HEK293 (cell line): Measurements from ENCODE around the gene NKD1.

Source experiments
- CTCF ChIA-PET: fragments of 350-600 bp; formaldehyde crosslinking; extraction: SDS; loops from one replicate; lab custom pipeline; 2021; ENCODE audit warnings: antibody characterized with exemption; lab: Yijun Ruan, JAX
- POLR2A ChIA-PET: fragments of 300-600 bp; formaldehyde crosslinking; extraction: SDS; loops from one replicate; lab custom pipeline; 2020; ENCODE audit warnings: antibody characterized with exemption, inconsistent platforms; lab: Yijun Ruan, JAX
- H3K27ac ChIP-seq: fragments of 200-500 bp; sonication (Bioruptor generic); 2 replicates; pipeline ENCODE4 v1.5.1; 2014; ENCODE audit warnings: low read depth, low read length, control low read depth, inconsistent platforms; ENCODE audit errors: extremely low read depth
- H3K36me3 ChIP-seq, 2 experiments: fragments of 200-500 bp in 1 of 2; sonication (Bioruptor generic) in 1 of 2; 1 replicate in 1 of 2; 2 replicates in 1 of 2; pipeline ENCODE4 v1.5.1; 2014 to 2017; ENCODE audit warnings: inconsistent platforms in 2 of 2, low read length in 2 of 2; ENCODE audit not compliant: control insufficient read depth in 2 of 2, insufficient read depth in 1 of 2
- H3K4me1 ChIP-seq: fragments of 200-500 bp; sonication (Bioruptor generic); 2 replicates; pipeline ENCODE4 v1.5.1; 2014; ENCODE audit warnings: mild to moderate bottlenecking, low read length, inconsistent platforms; ENCODE audit not compliant: control insufficient read depth, insufficient read depth
- H3K4me3 ChIP-seq: 2 replicates; pipeline ENCODE4 v1.5.1; 2011; ENCODE audit warnings: low read depth, mild to moderate bottlenecking, control low read depth, low read length, moderate library complexity
- H3K9me3 ChIP-seq: fragments of 200-500 bp; sonication (Bioruptor generic); 2 replicates; pipeline ENCODE4 v1.5.1; 2014; ENCODE audit warnings: low read depth, low read length, inconsistent platforms; ENCODE audit not compliant: control insufficient read depth, insufficient read depth
- GLIS2 ChIP-seq: fragments of 450-650 bp; formaldehyde crosslinking; IDR thresholded peaks from 2 replicates; pipeline ENCODE4 v1.5.1; 2016; ENCODE audit warnings: missing biosample characterization, missing genetic modification characterization
- INSM2 ChIP-seq: fragments of 450-650 bp; formaldehyde crosslinking; IDR thresholded peaks from 2 replicates; pipeline ENCODE4 v1.5.1; 2016; ENCODE audit warnings: missing biosample characterization, missing genetic modification characterization
- KLF1 ChIP-seq: fragments of 450-650 bp; formaldehyde crosslinking; IDR thresholded peaks from 2 replicates; pipeline ENCODE4 v1.5.1; 2016; ENCODE audit warnings: missing biosample characterization, missing genetic modification characterization
- KLF16 ChIP-seq: fragments of 450-650 bp; formaldehyde crosslinking; IDR thresholded peaks from 2 replicates; pipeline ENCODE4 v1.5.1; 2017; ENCODE audit warnings: missing biosample characterization, missing genetic modification characterization
- OSR2 ChIP-seq: fragments of 450-650 bp; formaldehyde crosslinking; IDR thresholded peaks from 2 replicates; pipeline ENCODE4 v1.5.1; 2016; ENCODE audit warnings: missing biosample characterization, missing genetic modification characterization
- PATZ1 ChIP-seq: fragments of 450-650 bp; formaldehyde crosslinking; IDR thresholded peaks from 2 replicates; pipeline ENCODE4 v1.5.1; 2016; ENCODE audit warnings: missing biosample characterization, missing genetic modification characterization
- PRDM2 ChIP-seq: fragments of 450-650 bp; formaldehyde crosslinking; IDR thresholded peaks from 2 replicates; pipeline ENCODE4 v1.5.1; 2016; ENCODE audit warnings: missing biosample characterization, missing genetic modification characterization, borderline replicate concordance
- ZBTB7A ChIP-seq: fragments of 450-650 bp; formaldehyde crosslinking; IDR thresholded peaks from 2 replicates; pipeline ENCODE4 v1.5.1; 2016; ENCODE audit warnings: low read depth, missing biosample characterization, missing genetic modification characterization
- ZBTB8A ChIP-seq: fragments of 450-650 bp; formaldehyde crosslinking; IDR thresholded peaks from 2 replicates; pipeline ENCODE4 v1.5.1; 2016; ENCODE audit warnings: missing biosample characterization, missing genetic modification characterization
- ZNF23 ChIP-seq: fragments of 450-650 bp; formaldehyde crosslinking; IDR thresholded peaks from 2 replicates; pipeline ENCODE4 v1.5.1; 2016; ENCODE audit warnings: missing biosample characterization, missing genetic modification characterization, borderline replicate concordance
- ZNF292 ChIP-seq: fragments of 450-650 bp; formaldehyde crosslinking; IDR thresholded peaks from 2 replicates; pipeline ENCODE4 v1.5.1; 2016; ENCODE audit warnings: low read depth, missing biosample characterization, missing genetic modification characterization, borderline replicate concordance
- ZNF302 ChIP-seq: fragments of 450-650 bp; formaldehyde crosslinking; IDR thresholded peaks from 2 replicates; pipeline ENCODE4 v1.5.1; 2016; ENCODE audit warnings: missing biosample characterization, missing genetic modification characterization, low read depth
- ZNF366 ChIP-seq: fragments of 450-650 bp; formaldehyde crosslinking; conservative IDR thresholded peaks from 2 replicates; pipeline ENCODE4 v1.5.1; 2016; ENCODE audit warnings: missing biosample characterization, missing genetic modification characterization
- ZNF433 ChIP-seq: fragments of 450-650 bp; formaldehyde crosslinking; IDR thresholded peaks from 2 replicates; pipeline ENCODE4 v1.5.1; 2016; ENCODE audit warnings: missing biosample characterization, missing genetic modification characterization, low read depth
- ZNF473 ChIP-seq: fragments of 450-650 bp; formaldehyde crosslinking; IDR thresholded peaks from 2 replicates; pipeline ENCODE4 v1.5.1; 2017; ENCODE audit warnings: missing biosample characterization, missing genetic modification characterization
- ZNF48 ChIP-seq: fragments of 450-650 bp; formaldehyde crosslinking; IDR thresholded peaks from 2 replicates; pipeline ENCODE4 v1.5.1; 2016; ENCODE audit warnings: missing biosample characterization, missing genetic modification characterization
- ZNF596 ChIP-seq: fragments of 450-650 bp; IDR thresholded peaks from 2 replicates; pipeline ENCODE4 v1.5.0; 2018; ENCODE audit warnings: missing biosample characterization, mild to moderate bottlenecking, missing genetic modification characterization, moderate library complexity
- ZNF623 ChIP-seq: fragments of 450-650 bp; formaldehyde crosslinking; IDR thresholded peaks from 2 replicates; pipeline ENCODE4 v1.5.1; 2016; ENCODE audit warnings: missing biosample characterization, missing genetic modification characterization
- ZNF76 ChIP-seq: fragments of 450-650 bp; formaldehyde crosslinking; IDR thresholded peaks from 2 replicates; pipeline ENCODE4; 2016; ENCODE audit warnings: low read depth, missing biosample characterization, missing genetic modification characterization, borderline replicate concordance
- ZNF777 ChIP-seq: fragments of 450-650 bp; formaldehyde crosslinking; IDR thresholded peaks from 2 replicates; pipeline ENCODE4 v1.5.1; 2017; ENCODE audit warnings: missing biosample characterization, missing genetic modification characterization, borderline replicate concordance
- ZNF843 ChIP-seq: fragments of 450-650 bp; formaldehyde crosslinking; IDR thresholded peaks from 2 replicates; pipeline ENCODE4 v1.5.1; 2016; ENCODE audit warnings: missing biosample characterization, missing genetic modification characterization
- ZSCAN30 ChIP-seq: fragments of 450-650 bp; IDR thresholded peaks from 2 replicates; pipeline ENCODE4 v1.5.1; 2018; ENCODE audit warnings: missing biosample characterization, mild to moderate bottlenecking, missing genetic modification characterization, moderate library complexity
- TF ChIP-seq, protein P1 (sequence below): fragments of 450-650 bp; formaldehyde crosslinking; IDR thresholded peaks from 2 replicates; pipeline ENCODE4 v1.5.1; 2016; ENCODE audit warnings: missing biosample characterization, missing genetic modification characterization
- TF ChIP-seq, protein P2 (sequence below): fragments of 450-650 bp; formaldehyde crosslinking; IDR thresholded peaks from 2 replicates; pipeline ENCODE4 v1.5.1; 2017; ENCODE audit warnings: missing biosample characterization, missing genetic modification characterization

The NKD1 gene

DNA sequence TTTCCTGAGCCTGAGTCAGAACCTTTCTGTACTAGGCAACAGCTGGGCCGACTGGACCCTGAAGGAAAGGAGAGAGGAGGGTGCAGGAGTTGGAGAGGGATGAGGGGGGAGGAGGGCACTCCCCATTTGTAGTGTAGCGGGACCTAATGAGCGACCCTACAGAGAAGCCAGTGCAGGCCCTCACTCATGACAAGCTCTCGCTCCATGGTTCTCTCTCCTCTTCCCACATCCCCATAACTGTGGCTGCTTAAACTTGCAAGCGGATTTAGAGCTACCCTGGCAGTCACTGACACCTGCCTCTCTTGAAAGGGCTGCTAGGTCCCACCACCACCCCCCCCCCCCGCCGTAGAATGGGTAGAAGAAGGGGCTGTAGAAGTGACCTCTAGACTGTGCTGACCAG is 14.5 kb downstream of the NKD1 start:
- CTCF ChIA-PET = interaction anchor here (0.6 kb wide), 1 partner anchor 503 kb away, joined by 4 read pairs; no protein-coding TSS in a partner anchor
- no peak overlapping the region for H3K27ac ChIP-seq
- no peak for TF ChIP-seq ZNF366
- no peak for TF ChIP-seq ZNF623 (tag by site-specific recombination)
- TF ChIP-seq KLF16 (tag by site-specific recombination) = no peak
- TF ChIP-seq ZSCAN30 = no peak
- no peak for TF ChIP-seq PRDM2 (tag by site-specific recombination)
- TF ChIP-seq ZBTB8A (tag by site-specific recombination) = no peak
- no peak for TF ChIP-seq ZNF843 (tag by site-specific recombination)
- TF ChIP-seq GLIS2 (tag by site-specific recombination) = no peak
- TF ChIP-seq, all 188 proteins: peak for 0
- peaks cover 0 to 7% of the 10 kb centered on the region in 2 experiments; a peak in 1 of 3 replicates for H3K36me3 ChIP-seq
- no peaks in the 10 kb centered on the region for H3K9me3 ChIP-seq
- no peak overlapping the region for H3K4me3 ChIP-seq
- no peaks in the 10 kb centered on the region for H3K4me1 ChIP-seq
- POLR2A ChIA-PET = no interaction called here

DNA sequence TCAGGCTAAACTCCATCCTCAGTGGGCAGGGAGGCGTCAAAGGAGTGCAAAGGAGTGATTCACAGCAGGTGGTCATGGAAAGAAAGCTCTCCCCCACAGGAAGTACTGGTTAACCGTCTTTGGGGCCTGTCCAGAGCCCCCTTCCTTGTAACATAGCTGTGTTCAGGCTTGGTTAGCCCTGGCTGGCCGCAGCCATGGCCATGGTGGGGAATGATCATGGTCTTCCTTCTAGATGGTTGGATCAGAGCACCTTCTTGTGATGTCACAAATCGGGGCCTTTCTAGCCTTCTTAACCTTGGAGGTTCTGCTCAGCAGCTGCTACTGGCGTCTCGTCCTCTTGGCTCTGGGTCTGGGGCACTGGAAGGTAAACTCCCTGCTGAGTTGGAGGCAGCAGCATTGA is 15.8 kb downstream of the NKD1 start:
- Histone ChIP-seq H3K4me1 (no peaks in the 10 kb centered on the region), H3K27ac (no peak overlapping the region), H3K36me3 (peaks cover 0 to 7% of the 10 kb centered on the region in 2 experiments; a peak in 1 of 3 replicates)
- TF ChIP-seq, protein P1, sequence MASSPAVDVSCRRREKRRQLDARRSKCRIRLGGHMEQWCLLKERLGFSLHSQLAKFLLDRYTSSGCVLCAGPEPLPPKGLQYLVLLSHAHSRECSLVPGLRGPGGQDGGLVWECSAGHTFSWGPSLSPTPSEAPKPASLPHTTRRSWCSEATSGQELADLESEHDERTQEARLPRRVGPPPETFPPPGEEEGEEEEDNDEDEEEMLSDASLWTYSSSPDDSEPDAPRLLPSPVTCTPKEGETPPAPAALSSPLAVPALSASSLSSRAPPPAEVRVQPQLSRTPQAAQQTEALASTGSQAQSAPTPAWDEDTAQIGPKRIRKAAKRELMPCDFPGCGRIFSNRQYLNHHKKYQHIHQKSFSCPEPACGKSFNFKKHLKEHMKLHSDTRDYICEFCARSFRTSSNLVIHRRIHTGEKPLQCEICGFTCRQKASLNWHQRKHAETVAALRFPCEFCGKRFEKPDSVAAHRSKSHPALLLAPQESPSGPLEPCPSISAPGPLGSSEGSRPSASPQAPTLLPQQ = no peak
- TF ChIP-seq ZNF302 (tag by site-specific recombination) (no peak), ZNF48 (no peak), OSR2 (no peak), ZBTB7A (no peak), INSM2 (no peak), ZNF596 (tag by site-specific recombination) (no peak), ZNF23 (no peak), ZNF777 (no peak), ZNF473 (tag by site-specific recombination) (no peak), ZNF292 (tag by site-specific recombination) (no peak), KLF1 (tag by site-specific recombination) (no peak), PATZ1 (tag by site-specific recombination) (no peak), ZNF433 (tag by site-specific recombination) (no peak), ZNF76 (tag by site-specific recombination) (no peak)
- TF ChIP-seq, protein P2, sequence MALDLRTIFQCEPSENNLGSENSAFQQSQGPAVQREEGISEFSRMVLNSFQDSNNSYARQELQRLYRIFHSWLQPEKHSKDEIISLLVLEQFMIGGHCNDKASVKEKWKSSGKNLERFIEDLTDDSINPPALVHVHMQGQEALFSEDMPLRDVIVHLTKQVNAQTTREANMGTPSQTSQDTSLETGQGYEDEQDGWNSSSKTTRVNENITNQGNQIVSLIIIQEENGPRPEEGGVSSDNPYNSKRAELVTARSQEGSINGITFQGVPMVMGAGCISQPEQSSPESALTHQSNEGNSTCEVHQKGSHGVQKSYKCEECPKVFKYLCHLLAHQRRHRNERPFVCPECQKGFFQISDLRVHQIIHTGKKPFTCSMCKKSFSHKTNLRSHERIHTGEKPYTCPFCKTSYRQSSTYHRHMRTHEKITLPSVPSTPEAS (tag by site-specific recombination) = no peak
- TF ChIP-seq, all 188 proteins: peak for 0
- ChIA-PET POLR2A (no interaction called here), CTCF (no interaction called here)
- Histone ChIP-seq H3K4me3 (no peak overlapping the region), H3K9me3 (no peaks in the 10 kb centered on the region)
